ENCODE results near the gene SHROOM1.

SHROOM1 gene

GRCh38 chr5:132853323-132853722 lies 22.9 kb upstream of the SHROOM1 start:
- DNase-seq, result no peak

- DNase-seq, result no peak
These were observed 19.6 kb upstream of the SHROOM1 start for GRCh38 chr5:132850066-132850465.

GRCh38 chr5:132849347-132849746 lies 18.9 kb upstream of the SHROOM1 start:
- no peak for DNase-seq

- no peak for DNase-seq
These were observed 17.8 kb upstream of the SHROOM1 start for GRCh38 chr5:132848270-132848669.

- DNase-seq, result no peak
These were observed 10.9 kb upstream of the SHROOM1 start for GRCh38 chr5:132841305-132841704.

GRCh38 chr5:132840896-132841295 lies 10.4 kb upstream of the SHROOM1 start:
- DNase-seq, result no peak

- no peak for DNase-seq
These were observed 9.9 kb upstream of the SHROOM1 start for GRCh38 chr5:132840313-132840712.

GRCh38 chr5:132839426-132840301 lies 9.2 kb upstream of the SHROOM1 start:
- DNase-seq, result no peak

- no peak for DNase-seq
These were observed 8.3 kb upstream of the SHROOM1 start for GRCh38 chr5:132838516-132839282.

- no peak for DNase-seq
These were observed 7.4 kb upstream of the SHROOM1 start for GRCh38 chr5:132837868-132838267.

GRCh38 chr5:132836852-132837251 lies 6.4 kb upstream of the SHROOM1 start:
- no peak for DNase-seq

GRCh38 chr5:132834057-132834456 lies 3.6 kb upstream of the SHROOM1 start:
- no peak for DNase-seq

GRCh38 chr5:132832612-132833011 lies 2.2 kb upstream of the SHROOM1 start:
- DNase-seq, result no peak

- no peak for DNase-seq
These were observed 831 bp upstream of the SHROOM1 start for GRCh38 chr5:132831095-132831860.

GRCh38 chr5:132829742-132830435 lies 558 bp downstream of the SHROOM1 start:
- DNase-seq, result peak; percentile 36

- DNase-seq, result no peak
These were observed 1.5 kb downstream of the SHROOM1 start for GRCh38 chr5:132828846-132829494.

GRCh38 chr5:132827943-132828673 lies 2.3 kb downstream of the SHROOM1 start:
- no peak for DNase-seq

- DNase-seq, result no peak
These were observed 3.9 kb downstream of the SHROOM1 start for GRCh38 chr5:132826424-132827082.

GRCh38 chr5:132825834-132826391 lies 4.5 kb downstream of the SHROOM1 start:
- no peak for DNase-seq

Measured in effector CD8-positive, alpha-beta T cell (primary cell).